CD4-positive, alpha-beta T cell treated with Interleukin-4 for 4 hours (primary cell): ENCODE data around the gene MASP2.
"Not testable (repeated sequence)": the region's sequence is repeated elsewhere in the genome, so short reads cannot be mapped to it uniquely, and the experiment has no call there.

Experiments
- DNase-seq: peaks from one replicate; pipeline ENCODE4 v3.0.0-alpha.2; 2020

Gene MASP2

DNA sequence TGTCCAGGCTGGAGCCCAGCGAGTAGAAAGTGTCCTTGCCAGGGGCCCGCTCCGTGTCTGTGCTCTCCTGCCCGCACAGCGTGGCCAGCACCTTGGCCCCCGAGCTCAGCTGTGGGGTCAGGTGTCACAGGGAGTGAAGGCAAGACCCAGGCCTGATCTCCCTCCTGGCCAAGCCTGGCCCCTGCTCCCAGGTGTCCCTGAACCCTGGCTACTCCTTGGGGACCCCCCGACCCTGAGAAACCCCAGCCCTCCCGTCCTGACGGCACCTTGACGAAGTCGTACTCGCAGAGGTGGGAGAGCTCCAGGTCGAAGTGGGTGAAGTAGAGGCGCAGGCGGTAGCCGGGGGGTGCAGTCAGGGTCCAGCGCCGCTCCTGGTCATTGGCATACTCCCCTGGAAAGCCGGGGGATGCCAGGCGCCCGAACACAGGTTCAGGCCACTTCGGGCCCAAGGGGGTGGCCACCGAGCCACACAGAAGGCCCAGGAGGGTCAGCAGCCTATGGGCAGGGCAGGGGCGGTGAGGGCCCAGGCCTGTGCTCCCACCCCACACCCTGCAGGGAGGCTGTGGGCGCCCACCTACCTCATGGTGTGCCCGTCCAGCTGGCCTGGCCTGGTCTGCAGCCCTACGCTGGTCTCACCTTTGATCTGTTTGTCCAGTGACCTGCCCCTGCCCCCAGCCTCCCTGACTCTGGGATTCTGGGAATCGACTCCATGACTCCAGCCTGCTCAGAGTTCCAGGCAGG, at the start of gene MASP2:
TSS of gene MASP2 (minus strand) at position 615 of the 741 bp plus-strand sequence. CDS start at position 583, 32 bp downstream.
- DNase-seq = no peak

DNA sequence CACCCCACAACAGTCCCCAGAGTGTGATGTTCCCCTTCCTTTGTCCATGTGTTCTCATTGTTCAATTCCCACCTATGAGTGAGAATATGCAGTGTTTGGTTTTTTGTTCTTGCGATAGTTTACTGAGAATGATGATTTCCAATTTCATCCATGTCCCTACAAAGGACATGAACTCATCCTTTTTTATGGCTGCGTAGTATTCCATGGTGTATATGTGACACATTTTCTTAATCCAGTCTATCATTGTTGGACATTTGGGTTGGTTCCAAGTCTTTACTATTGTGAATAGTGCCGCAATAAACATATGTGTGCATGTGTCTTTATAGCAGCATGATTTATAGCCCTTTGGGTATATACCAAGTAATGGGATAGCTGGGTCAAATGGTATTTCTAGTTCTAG, 36.7 kb upstream of the MASP2 start:
- not testable (repeated sequence) for DNase-seq

DNA sequence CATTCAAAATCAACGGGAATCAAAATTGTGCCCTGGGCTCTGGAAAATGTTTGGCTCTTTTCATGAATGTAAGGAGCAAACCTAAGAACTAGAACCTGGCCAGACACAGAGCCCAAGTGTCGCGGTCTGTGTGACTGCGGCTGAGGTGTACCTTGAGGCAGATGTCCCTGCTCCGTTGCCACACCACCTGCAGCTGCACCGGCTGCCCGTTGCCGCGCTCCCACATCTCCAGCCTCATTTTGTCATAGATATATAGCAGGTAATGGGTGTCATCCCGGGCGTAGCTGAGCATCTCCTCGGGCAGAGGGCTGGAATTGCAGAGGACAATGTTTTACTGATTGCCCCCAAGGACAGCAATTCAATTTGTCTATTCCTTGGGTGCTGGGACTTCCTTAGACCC, 33.9 kb upstream of the MASP2 start:
- DNase-seq = no peak

DNA sequence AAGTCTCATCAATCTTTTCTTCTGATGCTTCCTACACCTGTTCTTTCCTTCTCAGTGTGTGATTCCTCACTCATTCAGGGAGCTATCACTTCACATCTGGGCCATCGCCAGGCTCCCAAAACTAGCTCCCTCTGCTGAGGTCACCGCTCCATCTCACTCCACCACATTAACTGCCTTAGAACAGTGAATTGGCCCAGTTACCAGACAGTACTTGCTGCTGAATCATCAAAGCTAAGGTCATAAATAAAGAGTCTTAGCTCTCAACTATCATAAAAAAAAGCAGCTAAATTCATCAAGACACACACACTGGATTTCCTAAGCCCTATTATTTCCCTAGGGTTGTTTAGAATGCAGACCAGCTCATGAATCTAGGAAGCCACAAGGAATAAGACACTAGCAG, 31.6 kb upstream of the MASP2 start:
- DNase-seq = no peak

DNA sequence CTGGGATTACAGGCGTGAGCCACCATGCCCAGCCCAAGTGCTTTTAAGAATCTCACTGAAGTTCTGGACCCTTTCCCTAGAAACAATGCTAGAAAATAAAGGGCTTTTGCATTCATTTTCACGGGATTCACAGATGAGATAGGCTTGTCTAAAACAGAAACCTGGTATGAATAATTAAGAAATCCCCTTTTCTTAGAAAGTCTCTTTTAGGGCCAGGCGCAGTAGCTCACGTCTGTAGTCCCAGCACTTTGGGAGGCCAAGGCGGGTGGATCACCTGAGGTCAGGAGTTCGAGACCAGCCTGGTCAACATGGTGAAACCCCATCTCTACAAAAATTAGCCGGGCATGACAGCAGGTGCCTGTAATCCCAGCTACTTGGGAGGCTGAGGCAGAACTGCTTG, 26.4 kb upstream of the MASP2 start:
- DNase-seq = not testable (repeated sequence)

DNA sequence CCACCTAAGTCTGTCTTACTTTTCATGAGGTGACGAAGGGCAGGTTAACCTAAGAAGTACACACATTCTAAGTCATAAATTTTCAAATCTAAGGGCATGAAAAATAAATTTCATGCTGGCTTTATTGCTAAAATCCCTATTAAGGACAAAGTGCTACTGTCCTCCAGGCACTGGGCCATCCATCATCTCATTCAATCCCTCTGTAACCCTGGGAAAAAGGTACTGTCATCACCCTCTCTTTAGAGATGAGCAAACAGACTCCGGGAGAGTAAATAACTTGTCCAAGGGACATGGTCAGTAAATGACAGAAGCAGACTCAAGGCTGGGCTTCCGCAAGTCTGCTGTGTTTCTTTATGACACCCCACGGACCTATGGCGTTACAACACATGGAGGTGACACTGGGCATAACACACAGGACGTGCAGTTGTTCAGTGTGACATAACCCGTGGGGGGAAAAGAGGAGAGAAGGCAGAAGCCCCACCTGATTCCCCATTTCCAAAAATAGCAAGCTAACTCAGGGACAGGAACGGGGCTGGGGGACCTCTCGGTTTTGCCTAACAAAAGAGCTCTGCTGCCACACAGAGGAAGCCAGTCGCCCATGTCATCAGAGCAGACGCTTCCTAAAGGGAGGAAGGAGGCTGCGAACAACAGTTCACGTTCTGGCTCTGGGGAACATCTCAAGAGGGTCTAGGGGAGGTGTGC, 25.3 kb upstream of the MASP2 start:
- no peak for DNase-seq

DNA sequence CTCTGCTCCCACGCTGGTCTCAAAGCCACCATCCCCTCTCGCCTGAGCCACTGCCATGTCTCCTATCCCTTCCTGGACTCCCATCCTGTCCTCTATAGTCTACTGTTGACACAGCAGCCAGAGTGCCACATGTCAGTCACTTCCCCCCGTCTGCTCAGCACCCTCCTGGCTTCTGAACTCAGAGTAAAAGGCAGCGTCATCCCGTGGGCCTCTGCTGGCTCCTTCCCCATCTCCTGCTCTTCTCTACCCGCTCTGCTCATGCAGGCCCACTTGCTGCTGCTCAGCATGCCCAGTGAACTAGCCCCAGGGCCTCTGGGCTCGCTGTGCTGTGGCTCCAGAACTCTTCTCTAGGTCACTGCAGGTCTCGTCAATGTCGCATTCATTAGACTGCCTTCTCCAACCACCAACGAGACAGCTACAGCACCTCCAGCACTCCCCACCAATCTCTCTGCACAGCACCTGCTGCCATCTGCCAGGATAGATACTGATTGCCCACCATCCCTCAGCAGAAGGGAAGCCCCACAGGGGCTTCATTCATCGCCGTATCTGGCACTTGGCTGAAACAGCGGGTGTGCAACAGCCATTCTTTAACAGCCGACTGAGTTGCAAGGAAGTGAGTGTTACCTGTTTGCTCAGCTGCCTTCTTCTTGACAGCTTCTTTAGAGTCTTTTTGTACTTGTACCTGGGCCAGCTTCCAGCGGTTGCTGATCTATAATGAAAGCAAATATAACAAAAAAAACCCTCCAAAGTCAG, 24.6 kb upstream of the MASP2 start:
- DNase-seq = no peak

DNA sequence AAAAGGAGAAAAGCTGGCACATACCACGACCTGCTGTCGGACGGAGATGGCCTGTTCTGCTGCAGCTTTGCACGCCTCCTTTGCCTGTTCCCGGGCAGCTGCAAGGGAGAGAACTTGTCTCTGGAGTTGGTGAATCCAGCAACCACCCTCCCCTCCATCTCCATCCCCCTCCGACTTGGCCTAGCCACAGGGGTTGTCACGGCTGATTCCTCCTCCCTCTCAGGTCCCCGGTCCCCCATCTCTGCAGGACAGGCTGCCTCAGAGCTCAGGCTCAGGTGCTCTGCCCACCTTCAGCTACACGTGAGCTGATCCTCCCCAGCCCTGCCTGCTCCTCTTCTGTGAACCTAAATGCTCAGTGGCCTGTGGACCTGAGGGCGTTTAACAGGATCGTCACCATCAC, 23.8 kb upstream of the MASP2 start:
- no peak for DNase-seq

DNA sequence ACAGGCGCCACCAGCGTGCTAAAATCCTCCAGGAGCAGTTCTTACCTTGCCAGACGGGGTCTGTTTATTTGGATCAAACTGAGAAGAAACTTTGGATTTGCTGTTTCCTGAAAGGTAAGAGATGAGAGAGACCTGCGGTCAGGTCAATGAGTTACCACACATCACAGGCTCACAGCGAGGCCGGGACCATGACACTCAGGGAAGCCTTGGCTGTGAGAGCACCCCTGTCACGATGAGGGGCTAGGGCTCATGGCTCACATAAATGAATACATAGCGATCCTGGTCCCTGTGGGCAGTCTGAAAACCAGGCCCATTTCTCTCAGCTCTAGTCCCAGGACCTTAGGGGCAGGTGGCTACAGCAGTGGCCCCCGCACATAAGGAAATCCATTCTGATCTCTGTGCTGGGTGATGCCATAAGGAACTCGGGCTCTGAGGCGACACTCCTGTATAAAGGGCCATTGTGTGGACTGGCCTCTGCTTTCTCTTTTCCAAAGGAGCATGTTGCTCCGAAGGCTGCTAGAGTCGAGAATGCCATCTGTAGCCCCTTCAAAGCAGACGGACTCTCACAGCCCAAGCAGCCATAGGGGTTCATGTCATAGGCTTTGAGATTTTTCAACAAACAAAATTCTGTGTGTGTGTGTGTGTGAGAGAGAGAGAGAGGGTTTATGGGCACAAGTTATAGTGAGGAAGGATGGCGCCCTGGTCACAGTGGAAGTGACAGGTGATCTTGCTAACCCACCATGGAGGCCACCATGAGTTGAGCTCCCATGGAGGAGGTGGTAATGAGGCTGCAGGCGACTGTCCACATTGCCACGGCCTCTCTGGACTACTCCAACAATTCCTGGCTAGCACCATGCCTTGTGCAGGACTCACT, 21.8 kb upstream of the MASP2 start:
- no peak for DNase-seq

DNA sequence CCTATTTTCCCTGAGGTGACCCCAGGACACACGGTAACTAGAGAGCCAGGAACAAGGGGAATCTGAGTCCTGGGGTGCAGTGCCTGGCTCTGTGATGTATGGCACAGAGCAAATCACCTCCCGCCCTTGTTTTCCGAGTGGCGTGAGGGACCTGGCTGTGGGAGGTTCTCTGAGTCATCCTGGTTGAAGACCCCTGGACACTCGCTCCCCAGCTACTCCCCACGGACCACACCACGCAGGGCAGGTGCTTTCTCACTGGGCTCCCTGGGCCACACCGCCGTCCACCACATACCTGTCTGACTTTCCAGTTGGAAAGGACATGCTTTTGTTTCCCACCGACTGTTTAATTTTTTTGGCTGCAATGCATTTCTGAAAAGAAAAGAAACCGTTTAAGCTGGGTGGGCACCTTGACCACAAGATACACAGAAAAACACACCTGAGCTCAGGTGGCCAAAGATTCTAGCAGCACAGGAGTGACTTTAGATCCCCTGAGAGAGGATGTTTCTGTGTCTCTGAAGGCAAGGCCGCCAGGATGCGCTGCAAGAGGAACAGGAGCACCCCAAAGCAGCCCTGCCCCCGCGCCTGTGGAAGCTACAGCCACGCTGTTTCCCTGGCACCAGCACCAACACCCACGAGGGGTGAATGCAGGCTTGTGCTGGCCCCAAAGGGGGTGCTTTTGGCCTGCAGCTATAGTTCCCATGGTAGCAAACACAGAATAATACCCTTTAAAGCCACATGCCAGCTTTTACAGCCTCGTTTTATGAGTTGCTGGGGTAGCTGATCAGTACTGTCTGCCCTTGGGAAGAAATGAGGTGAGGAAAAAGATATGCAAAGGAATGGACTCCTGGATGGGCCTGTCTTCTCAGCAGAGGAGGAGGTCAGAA, 20.9 kb upstream of the MASP2 start:
- no peak for DNase-seq

DNA sequence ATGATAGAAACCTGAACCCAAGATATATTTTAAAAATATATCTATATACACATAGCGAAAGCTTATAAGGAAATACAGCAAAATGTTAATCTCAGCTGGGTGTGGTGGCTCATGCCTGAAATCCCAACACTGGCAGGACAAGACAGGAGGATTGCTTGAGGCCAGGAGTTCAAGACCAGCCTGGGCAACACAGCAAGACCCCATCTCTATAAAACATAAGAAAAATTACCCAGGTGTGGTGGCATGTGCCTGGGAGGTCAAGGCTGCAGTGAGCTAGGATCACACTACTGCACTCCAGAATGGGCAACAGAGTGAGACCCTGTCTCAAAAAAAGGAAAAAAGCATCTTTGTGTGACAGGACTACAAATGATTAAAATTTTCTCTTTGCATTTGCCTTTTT, 18.8 kb upstream of the MASP2 start:
- no peak for DNase-seq

DNA sequence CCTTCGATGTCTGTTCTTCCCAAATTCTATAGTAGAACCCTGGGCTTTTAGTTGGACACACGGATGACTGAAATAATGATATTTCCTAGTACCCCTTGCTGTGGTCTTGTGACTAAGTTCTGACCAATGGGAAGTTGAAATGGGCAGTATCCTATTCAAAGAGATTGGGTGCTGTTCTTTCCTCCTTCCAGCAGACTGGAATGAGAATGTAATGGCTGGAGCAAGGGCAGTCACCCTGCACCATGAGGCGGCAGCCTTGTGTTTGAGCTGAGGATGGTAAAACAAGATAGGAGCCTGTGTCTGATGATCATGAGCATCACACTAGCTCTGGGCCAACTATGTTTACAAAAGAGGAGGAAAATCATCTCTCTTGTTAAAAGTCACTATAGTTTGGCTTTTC, 17.9 kb upstream of the MASP2 start:
- no peak for DNase-seq

DNA sequence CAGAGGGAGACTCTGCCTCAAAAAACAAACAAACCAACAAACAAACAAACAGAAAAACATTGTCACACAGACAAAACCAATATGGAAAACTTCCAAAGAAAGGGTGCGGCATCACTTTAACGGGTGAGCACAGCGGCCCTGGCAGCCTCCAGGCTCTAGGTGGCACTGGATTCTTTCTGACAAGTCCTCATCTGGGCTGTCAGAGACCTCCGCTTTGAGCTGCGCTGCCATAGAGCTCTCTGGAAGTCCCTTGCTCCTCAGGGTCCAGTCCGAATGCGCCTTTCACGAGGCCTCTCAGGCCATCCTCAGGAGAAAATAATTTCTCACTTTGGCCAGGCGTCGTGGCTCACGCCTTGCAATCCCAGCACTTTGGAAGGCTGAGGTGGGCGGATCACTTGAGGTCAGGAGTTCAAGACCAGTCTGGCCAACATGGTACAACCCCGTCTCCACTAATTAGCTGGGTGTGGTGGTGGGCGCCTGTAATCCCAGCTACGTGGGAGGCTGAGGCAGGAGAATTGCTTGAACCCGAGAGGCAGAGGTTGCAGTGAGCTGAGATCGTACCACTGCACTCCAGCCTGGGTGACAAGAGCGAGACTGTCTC, 17.0 kb upstream of the MASP2 start:
- DNase-seq = not testable (repeated sequence)

DNA sequence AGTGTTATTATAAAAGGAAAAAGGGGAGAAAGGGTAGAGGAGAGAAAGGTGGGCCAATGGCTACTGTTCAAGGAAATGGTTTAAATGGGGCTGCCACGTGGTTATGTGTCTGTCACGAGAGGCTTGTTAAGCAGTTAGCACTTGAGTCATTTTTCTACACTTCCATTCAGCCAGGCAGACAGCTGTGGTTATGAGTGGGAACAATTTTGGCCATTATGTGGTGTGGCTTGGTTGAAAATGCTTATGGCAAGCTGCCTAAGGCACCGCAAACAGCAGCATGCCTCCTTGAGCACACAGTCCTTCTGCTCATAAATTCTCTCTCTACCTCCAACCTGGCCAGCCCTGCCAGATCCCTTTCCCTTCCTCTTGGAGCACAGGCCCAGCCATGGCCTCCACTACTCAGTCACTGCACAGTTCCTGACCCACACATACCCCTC, 15.9 kb upstream of the MASP2 start:
- peak; percentile 48 for DNase-seq

DNA sequence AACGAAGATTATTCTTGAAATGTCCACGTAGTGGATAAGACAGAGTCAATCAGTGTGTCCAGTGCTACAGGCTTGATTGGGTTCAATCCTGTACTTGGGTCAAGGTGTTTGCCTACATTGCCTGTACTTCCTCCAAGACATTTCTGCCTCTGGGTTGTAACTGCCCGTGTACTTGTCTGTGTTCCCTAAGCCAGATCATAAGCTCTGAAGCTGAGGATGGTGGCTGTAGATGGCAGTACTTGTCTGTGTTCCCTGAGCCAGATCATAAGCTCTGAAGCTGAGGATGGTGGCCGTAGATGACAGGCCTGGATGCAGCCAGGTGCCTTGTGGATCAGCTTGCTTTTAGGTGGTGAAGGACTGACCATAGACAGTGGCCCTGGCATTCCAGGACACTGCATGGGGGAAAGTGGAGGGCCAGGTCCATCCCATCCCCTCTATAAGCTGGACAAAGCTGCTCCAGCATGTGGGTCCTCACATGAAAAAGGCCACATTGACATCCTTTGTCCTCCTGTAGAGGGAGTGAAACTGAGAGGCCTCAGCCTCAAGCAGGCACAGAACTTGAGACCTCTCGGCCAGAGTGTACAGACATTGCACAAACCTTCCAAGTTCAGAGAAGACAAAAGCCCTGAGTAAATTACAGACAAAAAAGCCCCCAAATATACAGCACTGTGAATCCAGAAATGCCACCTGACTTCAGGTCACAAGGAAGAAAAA, 14.8 kb upstream of the MASP2 start:
- DNase-seq = no peak

DNA sequence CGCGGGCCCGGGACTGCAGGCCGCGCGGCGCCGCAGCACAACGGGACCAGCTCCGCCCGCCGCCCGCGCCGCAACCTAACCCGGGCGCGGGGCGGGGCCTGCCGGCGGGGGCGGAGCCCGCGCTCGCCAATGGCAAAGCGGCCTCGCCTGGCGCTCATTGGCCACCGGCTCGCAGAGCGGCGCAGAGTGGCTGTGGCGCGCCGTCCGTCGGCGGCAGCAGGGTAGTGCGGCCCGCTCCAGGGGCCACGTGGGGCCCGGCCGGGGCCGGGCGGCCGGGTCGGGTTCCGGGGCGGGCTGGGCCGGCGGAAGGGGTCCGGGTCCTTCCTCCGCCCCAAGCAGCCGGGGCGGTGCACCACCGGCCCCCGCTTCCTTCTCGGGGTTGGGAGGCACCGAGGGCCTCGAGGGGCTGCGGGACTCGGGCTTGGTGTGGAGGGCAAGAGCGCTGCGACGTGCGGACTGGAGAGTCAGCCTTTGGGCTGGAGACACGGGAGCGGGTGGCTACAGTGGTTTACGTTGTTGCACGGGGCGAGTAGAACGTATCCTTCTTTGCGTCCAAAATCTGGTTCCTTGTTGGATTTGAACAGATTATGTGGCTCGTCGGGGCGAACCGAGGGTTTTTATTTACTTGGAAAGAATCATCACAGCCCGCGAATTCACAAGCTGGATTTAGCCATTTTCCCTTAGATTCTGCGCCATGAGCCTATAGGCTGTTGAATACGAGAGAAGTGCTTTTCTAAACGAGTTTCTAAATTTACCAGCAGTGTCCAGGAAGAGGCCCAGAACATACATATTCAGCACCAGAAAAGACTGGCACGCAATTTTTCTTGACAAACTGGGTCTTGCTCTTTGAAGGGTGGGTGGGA, 13.2 kb upstream of the MASP2 start, which contains the start of gene SRM:
TSS of gene SRM (minus strand) at position 51 of the 863 bp plus-strand sequence. CDS start 75 bp downstream, outside the sequence.
- peak; percentile 88 for DNase-seq

DNA sequence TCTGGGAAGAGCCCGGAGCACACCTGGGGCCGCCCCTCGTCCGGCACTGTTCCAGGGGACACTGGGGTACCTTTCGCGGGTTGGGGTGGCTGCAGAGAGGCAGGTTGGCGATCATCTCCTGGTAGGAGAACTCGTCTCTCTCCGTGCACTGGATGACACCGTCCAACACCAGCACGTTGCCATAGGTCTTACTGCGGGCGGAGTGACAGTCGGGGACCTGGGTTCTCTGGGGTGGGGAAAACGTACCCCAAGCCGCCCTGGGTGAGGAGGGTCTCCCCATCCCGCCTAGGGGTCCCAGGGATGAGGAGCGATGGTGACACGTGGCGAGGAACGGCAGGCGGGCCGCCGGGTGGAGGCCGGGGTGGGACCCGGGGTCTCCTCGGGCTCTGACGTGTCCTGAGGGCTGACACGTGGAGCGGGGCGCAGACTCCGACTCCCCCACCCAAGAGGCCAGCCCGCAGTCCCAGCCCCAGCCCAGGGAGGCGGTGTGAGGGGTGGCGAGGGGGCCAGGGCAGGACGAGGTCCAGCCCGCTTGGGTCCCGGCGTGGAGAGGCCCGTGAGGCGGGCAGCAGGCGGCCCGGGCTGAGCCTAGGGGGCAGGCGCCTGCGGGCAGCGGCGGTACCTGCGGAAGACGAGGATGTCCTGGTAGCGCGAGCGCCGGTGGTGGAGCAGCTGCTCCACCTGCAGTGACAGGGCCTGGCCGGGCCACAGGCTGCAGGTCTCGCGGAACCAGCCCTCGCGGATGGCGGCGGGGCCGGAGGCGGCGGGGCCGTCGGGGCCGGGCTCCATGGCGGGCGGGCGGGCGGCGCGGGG, 12.3 kb upstream of the MASP2 start:
- no peak for DNase-seq

DNA sequence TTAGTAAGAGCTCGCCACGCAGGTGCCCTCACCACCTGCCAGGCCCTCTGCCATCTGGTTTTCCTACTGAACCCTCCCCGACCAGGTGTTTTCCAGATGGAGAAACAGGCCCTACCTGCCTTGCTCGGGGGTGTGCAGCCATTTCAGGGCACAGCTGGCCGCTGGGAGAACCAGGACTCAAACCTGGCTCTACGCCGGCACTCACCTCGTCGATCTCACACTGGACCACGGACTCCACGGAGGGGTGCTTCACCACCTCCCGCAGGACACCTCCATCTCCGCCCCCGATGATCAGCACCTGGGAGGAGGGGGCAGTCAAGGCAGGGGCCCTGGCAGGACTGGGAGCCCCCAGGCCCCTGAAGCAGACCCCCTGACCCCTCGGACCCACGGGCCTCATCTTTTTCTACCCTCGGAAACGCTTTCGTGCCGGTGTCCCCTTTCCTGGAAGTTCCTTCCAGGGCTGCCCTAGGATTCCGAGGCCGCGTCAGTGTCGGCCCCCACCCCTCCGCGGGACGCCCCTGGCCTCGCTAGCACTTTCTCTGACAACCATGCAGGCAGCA, 11.6 kb upstream of the MASP2 start:
- no peak for DNase-seq
